NCI-H345 treated with DMSO at 0.1 percent for 48 hours (cell line): Measurements from ENCODE around the gene CDH22.

ENCODE experiments used
- DNase-seq: peaks from one replicate; lab custom pipeline; 2025; ENCODE audit not compliant: unreplicated experiment; lab: John Stamatoyannopoulos, UW

Gene CDH22

GRCh38 chr20:46344488-46345162 lies 36.3 kb upstream of the CDH22 start:
- DNase-seq: no peak

- DNase-seq: no peak
Measured at GRCh38 chr20:46343975-46344357, 35.7 kb upstream of the CDH22 start.

- DNase-seq: no peak
Measured at GRCh38 chr20:46343348-46343974, 35.2 kb upstream of the CDH22 start.

- no peak for DNase-seq
Measured at GRCh38 chr20:46342451-46343347, 34.4 kb upstream of the CDH22 start.

- DNase-seq: no peak
Measured at GRCh38 chr20:46342010-46342378, 33.7 kb upstream of the CDH22 start.

GRCh38 chr20:46341074-46342009 lies 33.0 kb upstream of the CDH22 start:
- no peak for DNase-seq

- no peak for DNase-seq
Measured at GRCh38 chr20:46339037-46339436, 30.7 kb upstream of the CDH22 start.

GRCh38 chr20:46336735-46337134 lies 28.4 kb upstream of the CDH22 start:
- no peak for DNase-seq

- no peak for DNase-seq
Measured at GRCh38 chr20:46334303-46334904, 26.1 kb upstream of the CDH22 start.

- DNase-seq: no peak
Measured at GRCh38 chr20:46333161-46333991, 25.1 kb upstream of the CDH22 start.

GRCh38 chr20:46332373-46333160 lies 24.3 kb upstream of the CDH22 start:
- no peak for DNase-seq

GRCh38 chr20:46331611-46332361 lies 23.5 kb upstream of the CDH22 start:
- DNase-seq: no peak

- DNase-seq: no peak
Measured at GRCh38 chr20:46330831-46331371, 22.6 kb upstream of the CDH22 start.

- no peak for DNase-seq
Measured at GRCh38 chr20:46330072-46330763, 21.9 kb upstream of the CDH22 start.

GRCh38 chr20:46328200-46328882 lies 20.0 kb upstream of the CDH22 start:
- DNase-seq: no peak

GRCh38 chr20:46327557-46327956 lies 19.3 kb upstream of the CDH22 start:
- DNase-seq: no peak

- DNase-seq: no peak
Measured at GRCh38 chr20:46325789-46326188, 17.5 kb upstream of the CDH22 start.
